GM19193 (cell line): ENCODE results near the gene PPP2R2D.

ENCODE experiments used
- POLR2A ChIP-seq: IDR thresholded peaks from 4 replicates; pipeline ENCODE4 v1.6.1; 2011; ENCODE audit not compliant: insufficient read depth, insufficient read length; ENCODE audit errors: extremely low read depth

PPP2R2D gene

DNA sequence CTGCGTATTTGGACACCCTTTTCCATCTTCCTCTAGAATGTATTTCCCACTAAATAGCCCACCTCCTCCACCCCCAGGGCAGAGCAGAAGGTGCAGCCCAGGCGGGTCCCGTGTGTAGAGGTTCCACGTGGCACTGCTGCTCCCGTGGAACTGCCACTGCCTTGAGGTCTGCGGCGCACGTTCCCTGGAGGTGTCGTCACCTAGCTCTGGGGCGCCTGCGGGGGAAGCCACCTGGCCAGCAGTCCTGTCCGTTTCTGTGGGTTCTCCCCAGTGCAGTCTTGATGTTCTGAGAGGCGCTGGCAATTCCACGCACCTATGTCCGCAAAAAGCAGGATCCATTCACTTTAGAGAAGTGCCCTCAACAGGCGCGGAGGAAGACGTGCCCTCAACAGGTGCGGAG, 59.0 kb downstream of the PPP2R2D start:
- TF ChIP-seq POLR2A = no peak

GRCh38 chr10:131960631-131961046, 59.8 kb downstream of the PPP2R2D start:
- no peak for TF ChIP-seq POLR2A

DNA sequence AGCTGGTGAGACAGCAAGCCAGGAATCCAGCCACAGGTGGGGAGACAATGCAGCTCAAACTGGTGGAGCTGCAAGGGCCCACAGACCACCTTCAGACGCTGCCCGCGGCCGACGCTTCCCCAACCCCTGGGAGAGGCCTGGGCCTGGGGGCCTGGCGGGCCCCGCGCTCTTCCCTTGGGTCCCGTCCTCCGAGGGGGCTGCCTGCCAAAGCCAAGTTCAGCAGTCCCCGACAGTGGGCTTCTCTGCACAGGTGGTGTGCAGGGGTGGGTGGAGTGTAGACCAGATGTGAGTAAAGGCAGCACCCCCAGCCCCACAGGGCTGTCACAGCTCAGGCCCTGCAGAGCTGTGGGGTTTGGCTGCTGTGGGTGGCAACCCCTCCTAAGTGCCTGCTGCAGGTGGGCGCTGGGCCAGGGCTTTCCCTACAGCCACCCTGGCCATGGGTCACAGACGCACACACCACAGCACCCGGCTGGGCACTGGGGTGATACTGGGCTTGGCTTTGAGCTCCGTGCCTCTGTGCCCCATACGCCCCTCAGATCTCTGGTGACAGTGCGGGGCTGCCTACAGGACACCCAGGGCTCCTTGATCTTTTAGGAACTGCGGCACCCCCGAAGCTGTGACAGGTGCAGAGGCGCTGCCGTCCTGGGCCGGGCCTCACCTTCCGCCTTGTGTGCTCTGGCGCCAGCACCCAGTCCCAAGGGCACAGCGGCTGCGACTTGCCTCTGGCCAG, 60.4 kb downstream of the PPP2R2D start:
- no peak for TF ChIP-seq POLR2A

DNA sequence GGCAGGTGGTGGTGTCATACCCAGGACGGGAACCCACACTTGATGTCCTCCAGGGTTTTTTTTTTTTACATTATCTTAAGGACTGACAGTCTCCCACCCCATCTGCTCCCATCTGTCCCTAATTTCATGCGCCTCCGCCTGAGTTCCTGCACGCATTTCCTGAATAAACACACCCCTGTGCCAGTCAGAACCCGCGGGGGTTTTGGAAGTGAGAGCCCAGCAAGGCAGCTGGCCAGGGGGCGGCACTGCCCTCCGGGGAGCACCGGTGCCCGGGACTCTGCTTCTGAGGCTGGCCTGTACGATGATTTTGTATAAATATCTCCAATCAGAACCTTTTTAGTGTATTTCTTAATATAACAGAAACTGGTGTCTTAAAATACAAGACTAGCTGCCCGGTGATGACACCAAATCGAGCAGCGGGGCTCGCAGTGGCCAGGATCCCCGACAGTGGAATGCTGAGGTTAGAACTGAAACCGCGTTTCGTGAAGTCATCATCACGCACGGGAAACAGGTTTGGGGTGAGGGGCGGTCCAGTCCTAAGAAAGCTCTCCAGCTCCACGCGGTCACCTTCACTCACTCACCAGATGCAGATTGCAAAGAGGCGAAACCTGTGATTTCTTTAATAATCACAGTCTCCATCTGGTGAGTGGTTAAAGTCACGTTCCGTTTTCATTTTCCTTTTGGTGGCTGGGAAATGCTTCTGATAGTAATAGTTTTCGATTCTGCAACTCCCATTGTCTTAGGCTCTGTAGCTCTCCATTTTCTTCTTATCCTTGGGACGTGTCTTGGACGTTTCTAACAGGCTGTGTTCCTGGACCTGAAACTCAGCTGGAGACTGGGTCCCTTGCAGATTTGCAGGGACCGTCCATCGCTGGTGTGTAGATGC, 61.2 kb downstream of the PPP2R2D start:
- TF ChIP-seq POLR2A = no peak

DNA sequence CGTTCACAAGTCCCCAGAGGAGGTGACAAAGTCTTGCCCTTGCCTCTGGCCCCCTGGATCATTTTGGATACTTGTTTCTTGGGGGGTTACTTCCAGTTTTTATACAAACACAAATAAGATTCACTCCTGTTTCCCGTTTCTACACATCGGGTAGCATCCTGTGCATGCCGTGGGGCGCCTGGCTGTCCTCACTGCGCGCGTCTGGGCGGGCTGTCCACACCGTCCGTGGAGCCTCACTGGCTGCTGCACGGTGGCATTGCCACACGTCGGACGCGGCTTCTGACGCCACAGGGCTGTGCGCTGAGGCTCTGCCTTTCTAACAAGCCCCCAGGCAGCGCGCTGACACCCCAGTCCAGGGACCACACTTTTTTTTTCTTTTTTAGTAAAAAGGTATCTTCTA, 62.5 kb downstream of the PPP2R2D start:
- no peak for TF ChIP-seq POLR2A

DNA sequence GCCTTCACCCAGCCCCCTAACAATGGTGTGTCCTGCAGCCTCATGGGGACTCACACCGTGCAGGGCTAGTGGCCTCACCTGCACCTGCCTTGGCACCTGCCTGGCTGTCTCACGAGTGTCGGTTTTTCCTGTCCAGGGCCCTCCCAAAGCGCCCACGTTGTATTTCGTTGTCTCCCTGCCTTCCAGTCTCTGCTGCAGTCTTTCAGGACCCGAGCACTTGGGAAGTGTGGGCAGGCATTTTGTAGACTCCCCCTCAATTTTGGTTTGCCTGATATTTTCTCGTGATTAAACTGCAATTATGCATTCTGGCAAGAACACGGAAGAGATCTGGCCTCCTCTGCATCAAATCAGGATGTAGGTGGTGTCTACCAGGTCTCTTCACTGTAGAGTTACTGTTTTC, 63.0 kb downstream of the PPP2R2D start:
- no peak for TF ChIP-seq POLR2A

DNA sequence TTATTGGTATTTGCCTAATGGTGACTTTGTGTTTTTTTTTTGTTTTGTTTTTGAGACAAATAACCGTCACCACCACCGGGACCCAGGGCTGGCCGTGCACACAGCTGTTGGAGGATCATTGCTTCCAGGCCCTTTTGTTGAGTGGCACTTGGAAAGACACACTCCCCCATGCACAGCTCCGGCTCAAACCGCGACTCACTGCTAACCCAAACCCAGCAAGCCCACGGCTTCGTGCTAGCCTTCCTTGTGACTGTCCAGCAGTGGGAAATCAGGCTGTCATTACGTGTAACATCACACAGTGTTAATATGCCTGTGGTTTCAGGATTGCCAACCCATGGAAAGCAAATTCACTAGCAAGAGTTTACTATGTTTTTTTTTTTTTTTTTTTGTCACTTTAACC, 63.5 kb downstream of the PPP2R2D start:
- no peak for TF ChIP-seq POLR2A

GRCh38 chr10:131968949-131969348, 68.1 kb downstream of the PPP2R2D start:
- TF ChIP-seq POLR2A = no peak

- no peak for TF ChIP-seq POLR2A
Observed at GRCh38 chr10:131970946-131971345, 70.1 kb downstream of the PPP2R2D start.

DNA sequence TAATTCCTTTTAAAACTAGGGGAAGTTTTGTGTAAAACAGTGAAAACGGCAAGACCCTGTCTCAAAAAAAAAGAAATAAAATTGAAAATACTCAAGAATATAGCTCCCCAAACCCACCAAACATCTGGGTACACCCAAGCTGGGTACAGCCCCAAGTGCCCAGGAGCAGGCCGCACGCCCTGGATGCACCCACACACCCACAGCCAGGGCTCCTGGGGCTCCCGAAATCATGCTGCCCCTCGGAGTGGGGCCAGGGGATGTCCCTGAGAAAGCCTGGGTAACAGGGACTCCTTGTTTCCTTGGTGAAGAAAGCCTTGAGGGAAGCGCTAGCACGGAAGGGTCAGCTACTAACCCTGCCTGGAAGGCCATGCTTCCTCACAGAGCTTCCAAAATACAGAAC, 70.8 kb downstream of the PPP2R2D start:
- no peak for TF ChIP-seq POLR2A

DNA sequence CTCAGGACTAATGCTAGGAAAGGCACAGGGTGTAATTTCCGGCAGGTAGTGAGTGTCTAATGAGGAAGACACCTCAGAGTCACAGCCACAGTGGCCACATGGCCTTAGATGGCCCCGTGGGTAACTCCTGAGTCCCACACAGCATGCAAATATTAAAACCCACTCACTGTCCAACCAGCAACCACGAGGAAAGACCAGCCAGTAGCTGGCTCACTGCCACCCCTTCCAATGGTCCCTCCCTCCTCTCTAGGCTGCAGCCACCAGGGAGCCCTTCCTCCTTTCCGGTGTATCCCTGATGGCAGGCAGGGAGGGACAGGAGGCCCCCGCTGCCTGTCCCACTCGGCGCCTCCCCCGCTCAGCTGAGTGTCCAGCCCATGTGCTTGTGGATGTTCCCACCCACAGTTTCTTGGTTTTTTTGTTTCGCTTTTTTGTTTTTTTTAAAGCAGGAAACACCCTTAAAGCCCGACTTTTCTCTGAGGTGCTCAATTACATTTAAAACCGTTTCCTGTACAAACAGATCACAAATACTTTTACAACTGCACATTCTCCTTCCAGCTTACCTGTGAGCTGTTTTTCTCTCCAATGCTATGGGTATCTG, 71.8 kb downstream of the PPP2R2D start:
- no peak for TF ChIP-seq POLR2A

DNA sequence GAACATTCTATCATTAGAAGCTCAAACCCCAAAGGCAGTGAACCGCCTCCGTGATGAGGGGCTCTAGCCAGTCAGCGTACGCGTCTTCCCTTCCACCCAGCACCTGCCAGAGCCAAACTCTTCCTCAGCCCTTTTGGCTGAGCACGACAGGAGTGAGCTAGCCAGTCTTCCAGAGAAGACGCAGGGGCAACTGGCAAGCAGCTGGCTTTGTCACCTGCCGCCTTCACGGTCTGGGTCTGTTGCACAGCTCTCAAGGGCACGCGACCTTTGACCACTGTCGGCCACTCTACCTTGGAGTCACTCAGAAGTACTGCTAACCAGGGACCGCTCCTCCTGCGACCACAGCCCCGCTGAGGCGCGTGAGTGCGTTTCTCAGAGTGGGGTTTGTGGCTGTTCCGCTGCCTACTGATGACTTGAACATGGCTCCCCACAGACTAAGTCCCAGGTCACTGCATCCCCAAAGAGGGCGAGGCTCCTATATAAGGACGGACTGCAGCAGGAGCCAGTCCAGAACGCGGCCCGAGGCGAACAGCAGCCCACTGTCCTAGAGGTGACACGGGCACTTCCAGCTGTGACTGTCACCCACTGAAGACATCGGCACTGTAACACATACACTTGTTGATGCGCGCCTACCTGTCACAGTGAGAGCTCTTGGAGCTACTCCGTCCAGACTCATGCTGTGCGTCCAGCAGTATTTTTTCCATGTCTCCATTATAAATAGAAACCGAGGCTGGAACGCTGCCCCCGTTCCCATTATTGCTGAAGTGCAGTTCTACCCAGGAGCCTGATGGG, 72.5 kb downstream of the PPP2R2D start:
- no peak for TF ChIP-seq POLR2A

- TF ChIP-seq POLR2A = no peak
Observed at GRCh38 chr10:131974034-131974817, 73.4 kb downstream of the PPP2R2D start.

- TF ChIP-seq POLR2A = no peak
Observed at GRCh38 chr10:131975003-131975402, 74.2 kb downstream of the PPP2R2D start.
